ENCODE results near the gene MYDGF. TPM values are rescaled to one million over a fixed set of nuclear protein-coding genes. Genes with fewer than 3 reads are reported as not detected.

Gene MYDGF
- total and polyA plus RNA-seq, 2 of the 13 experiments (the other 11 are each of a cell fraction or from before 2014, with no cell fraction given) = 116 to 198 TPM

GRCh38 chr19:4694211-4694987 is 24.3 kb upstream of the MYDGF start:
- 96% methylated on average over 20 of the region's 22 CpGs for WGBS (ENCODE audit: low lambda C conversion rate)
- Histone ChIP-seq H3K36me3 (replicated peaks in 1 of 2; ENCODE audit: control insufficient read depth in 1 of 2, insufficient read depth in 2 of 2, low read length in 2 of 2) (peaks cover 35 to 64% of the 10 kb centered on the region in 2 experiments), H3K4me3 (replicated peaks in 1 of 3; ENCODE audit: insufficient read depth in 1 of 3, low read depth in 2 of 3, low read length in 3 of 3) (no peak overlapping the region), H3K4me2 (ENCODE audit: low read depth, low read length) (no peak overlapping the region), H3K9ac (ENCODE audit: insufficient read depth, low read depth, low read length) (no peak overlapping the region), H3K79me2 (ENCODE audit: insufficient read depth, low read length) (no peaks in the 10 kb centered on the region), H3K27me3 (ENCODE audit: control insufficient read depth in 1 of 2, insufficient read depth in 2 of 2, low read length in 2 of 2) (no peaks in the 10 kb centered on the region; a peak in 1 of 5 replicates), H3K27ac (ENCODE audit: extremely low read length, insufficient read depth, low read length) (no peak overlapping the region), H3K9me3 (ENCODE audit: low read length) (no peaks in the 10 kb centered on the region), H3K4me1 (ENCODE audit: insufficient read depth, low read length) (no peaks in the 10 kb centered on the region), H2AFZ (ENCODE audit: low read length) (no peak overlapping the region), H4K20me1 (ENCODE audit: insufficient read depth, low read length) (no peaks in the 10 kb centered on the region)
- no TSS peak for BruUV-seq (replicated peaks)
- no peak for ATAC-seq
- in situ Hi-C loops (cut with HindIII; ENCODE audit: extremely low pct_ligation_motif_present, low pct_unique_long_range_greater_than_20kb) (no loop called here), intact Hi-C loops (cut with micrococcal nuclease; ENCODE audit: unreplicated experiment) (no loop called here)
- CTCF ChIA-PET (ENCODE audit: low intra/inter-chr PET ratio, low total read pairs) = no interaction called here
- no peak for DNase-seq (ENCODE audit: low spot score)
- POLR2A ChIA-PET = no interaction called here
- FAIRE-seq = no peak
- TF ChIP-seq ZNF34 (CRISPR knock-in tag; IDR thresholded peaks at IDR 0.05; ENCODE audit: borderline replicate concordance) = no peak
- no peak for TF ChIP-seq ZNF782 (CRISPR knock-in tag; IDR thresholded peaks at IDR 0.05; ENCODE audit: borderline replicate concordance)
- TF ChIP-seq ZNF343 (CRISPR knock-in tag; IDR thresholded peaks at IDR 0.05) = no peak
- TF ChIP-seq ETS1 (CRISPR knock-in tag; IDR thresholded peaks at IDR 0.05) = no peak
- TF ChIP-seq ZBTB40 (IDR thresholded peaks at IDR 0.05) = no peak
- TF ChIP-seq ZBTB40 (CRISPR knock-in tag; IDR thresholded peaks at IDR 0.05) = peak; percentile 96
- no peak for TF ChIP-seq RARA (CRISPR knock-in tag; IDR thresholded peaks at IDR 0.05)
- TF ChIP-seq NFE2L2 (IDR thresholded peaks at IDR 0.05; ENCODE audit: low read length) = no peak
- TF ChIP-seq SOX5 (CRISPR knock-in tag; IDR thresholded peaks at IDR 0.05; ENCODE audit: borderline replicate concordance) = no peak
- TF ChIP-seq, protein P1, sequence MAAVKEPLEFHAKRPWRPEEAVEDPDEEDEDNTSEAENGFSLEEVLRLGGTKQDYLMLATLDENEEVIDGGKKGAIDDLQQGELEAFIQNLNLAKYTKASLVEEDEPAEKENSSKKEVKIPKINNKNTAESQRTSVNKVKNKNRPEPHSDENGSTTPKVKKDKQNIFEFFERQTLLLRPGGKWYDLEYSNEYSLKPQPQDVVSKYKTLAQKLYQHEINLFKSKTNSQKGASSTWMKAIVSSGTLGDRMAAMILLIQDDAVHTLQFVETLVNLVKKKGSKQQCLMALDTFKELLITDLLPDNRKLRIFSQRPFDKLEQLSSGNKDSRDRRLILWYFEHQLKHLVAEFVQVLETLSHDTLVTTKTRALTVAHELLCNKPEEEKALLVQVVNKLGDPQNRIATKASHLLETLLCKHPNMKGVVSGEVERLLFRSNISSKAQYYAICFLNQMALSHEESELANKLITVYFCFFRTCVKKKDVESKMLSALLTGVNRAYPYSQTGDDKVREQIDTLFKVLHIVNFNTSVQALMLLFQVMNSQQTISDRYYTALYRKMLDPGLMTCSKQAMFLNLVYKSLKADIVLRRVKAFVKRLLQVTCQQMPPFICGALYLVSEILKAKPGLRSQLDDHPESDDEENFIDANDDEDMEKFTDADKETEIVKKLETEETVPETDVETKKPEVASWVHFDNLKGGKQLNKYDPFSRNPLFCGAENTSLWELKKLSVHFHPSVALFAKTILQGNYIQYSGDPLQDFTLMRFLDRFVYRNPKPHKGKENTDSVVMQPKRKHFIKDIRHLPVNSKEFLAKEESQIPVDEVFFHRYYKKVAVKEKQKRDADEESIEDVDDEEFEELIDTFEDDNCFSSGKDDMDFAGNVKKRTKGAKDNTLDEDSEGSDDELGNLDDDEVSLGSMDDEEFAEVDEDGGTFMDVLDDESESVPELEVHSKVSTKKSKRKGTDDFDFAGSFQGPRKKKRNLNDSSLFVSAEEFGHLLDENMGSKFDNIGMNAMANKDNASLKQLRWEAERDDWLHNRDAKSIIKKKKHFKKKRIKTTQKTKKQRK (IDR thresholded peaks at IDR 0.05; ENCODE audit: low read length) = no peak
- no peak for TF ChIP-seq JUNB (CRISPR knock-in tag; IDR thresholded peaks at IDR 0.05; ENCODE audit: borderline replicate concordance)

Measured in HepG2 (cell line).